Right hindlimb (tissue), 1 donor: ENCODE data around the gene DPT.

Source experiments
- DNase-seq: peaks from one replicate; pipeline ENCODE4 v3.0.0-alpha.2; 2018

Gene DPT

DNA sequence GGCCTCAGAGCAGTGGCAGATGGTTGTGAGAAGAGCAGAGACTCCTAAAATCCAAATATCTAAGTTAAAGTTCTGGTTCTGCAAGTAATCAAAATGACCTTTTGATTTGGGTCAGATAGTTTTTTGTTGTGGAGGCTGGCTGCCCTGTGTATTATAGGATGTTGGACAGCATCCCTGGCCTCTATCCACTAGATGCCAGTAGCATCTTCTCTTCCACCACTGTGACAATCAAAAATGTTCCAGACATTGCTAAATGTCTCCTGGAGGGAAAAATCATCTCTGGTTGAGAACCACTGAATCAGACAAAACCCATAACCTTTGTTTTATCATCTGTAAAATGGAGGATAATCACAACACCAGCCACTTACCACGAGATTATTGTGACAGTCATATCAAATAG is 5.9 kb upstream of the DPT start:
- no peak for DNase-seq

GRCh38 chr1:168734271-168734670 is 5.3 kb upstream of the DPT start:
- DNase-seq, result no peak

DNA sequence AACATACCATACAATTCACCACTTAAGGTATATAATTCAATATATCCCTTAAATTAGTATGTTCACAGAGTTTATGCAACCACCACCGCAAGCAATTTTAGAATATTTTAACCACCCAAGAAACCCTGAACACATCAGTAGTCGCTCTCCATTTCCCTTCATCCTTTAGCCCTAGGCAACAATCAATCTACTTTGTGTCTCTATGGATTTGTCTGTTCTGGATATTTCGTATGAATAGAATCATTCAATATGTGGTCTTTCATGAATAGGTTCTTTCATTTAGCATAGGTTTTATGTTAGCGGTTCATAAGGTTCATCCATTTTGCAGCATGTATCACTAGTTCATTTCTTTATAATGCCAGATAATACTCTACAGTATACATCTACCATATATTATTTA is 4.2 kb upstream of the DPT start:
- DNase-seq, result no peak

DNA sequence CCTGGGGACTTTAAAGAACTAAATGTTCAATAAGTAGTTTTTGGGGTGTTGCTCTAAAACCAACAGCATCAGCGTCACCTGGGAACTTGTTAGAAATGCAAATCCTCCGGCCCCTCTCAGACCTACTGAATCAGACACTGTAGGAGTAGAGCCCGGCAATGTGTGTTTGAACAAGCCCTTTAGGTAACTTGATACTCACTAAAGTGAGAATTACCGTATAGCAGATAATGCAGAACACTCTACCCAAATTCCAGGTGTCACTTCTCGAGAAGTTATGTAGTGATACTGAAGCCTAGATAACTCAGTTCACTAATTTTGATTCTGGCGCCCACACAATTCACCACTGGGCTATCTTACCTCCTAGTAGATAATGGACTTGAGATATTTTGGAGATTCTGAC is 3.7 kb upstream of the DPT start:
- DNase-seq, result no peak

DNA sequence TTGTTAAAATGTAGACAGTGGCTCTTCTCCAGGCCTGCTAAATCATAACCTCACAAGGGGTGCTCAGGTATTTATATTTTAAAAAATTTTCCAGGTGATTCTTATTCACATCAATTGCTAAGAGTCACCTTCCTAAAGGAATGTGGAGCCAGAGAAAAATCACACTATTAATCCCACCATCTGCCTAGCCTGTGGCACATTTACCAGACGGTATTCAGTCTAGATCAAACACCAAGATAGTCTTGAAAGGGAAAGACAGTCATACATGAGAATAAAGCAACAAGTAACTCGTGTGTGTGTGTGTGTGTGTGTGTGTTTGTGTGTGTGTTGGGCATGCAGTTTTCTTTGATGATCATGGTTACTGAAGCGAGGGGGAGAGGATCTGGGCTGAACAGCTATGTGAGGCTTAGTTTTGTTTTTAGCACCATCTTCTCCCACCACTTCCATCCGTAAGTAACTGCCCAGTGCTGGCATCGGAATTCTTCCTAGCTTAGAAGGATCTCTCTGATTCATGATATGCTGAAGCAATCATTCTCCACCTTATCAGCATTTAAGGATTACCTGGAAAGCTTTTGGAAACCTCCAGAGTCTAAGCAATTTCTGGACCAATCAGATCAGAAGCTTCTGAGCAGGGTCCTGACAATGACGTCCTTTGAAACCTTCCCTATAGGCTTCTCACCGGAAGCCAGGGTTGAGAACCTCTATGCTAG is 2.4 kb upstream of the DPT start:
- no peak for DNase-seq

DNA sequence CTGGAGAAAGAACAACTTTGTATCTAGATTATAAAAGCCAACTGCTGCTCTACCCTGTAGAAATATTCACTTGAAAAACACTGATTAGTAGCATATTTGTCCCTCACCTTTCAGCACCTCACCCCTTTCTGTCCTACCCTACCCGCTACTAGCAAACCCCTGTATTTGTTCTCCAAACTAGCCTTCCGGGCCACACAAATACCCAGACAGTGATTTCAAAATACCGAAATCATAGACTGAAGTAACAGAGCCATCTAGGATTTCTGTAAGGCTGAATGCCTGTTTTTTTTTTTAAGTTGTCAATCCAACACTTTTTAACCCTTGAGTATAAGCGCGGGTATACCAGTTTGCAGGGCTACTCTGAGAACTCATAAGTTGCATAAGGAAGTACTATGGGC is 398 bp upstream of the DPT start:
- DNase-seq, result no peak

GRCh38 chr1:168726719-168727118 is 2.3 kb downstream of the DPT start:
- DNase-seq, result no peak

- peak; percentile 32 for DNase-seq
Measured at GRCh38 chr1:168726281-168726680, 2.7 kb downstream of the DPT start.

GRCh38 chr1:168725831-168726230 is 3.2 kb downstream of the DPT start:
- no peak for DNase-seq

DNA sequence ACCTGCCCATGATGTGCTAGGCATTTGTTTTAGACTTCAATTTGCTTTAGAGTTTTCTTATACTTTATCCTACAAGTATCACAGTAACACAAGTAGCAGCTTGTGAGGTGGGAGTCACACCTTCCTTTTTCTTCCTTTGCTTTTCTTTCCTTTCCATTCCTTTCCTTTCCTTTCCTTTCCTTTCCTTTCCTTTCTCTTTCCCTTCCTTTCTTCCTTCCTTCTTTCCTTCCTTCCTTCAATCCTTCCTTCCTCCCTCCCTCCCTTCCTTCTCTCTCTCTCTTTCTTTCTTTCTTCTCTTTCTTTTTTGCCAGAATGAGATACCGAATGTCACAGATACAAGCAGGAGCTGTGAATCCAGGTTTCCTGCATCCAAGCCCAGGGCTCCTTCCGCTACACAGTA is 3.9 kb downstream of the DPT start:
- no peak for DNase-seq

GRCh38 chr1:168723000-168723399 is 6.0 kb downstream of the DPT start:
- no peak for DNase-seq

DNA sequence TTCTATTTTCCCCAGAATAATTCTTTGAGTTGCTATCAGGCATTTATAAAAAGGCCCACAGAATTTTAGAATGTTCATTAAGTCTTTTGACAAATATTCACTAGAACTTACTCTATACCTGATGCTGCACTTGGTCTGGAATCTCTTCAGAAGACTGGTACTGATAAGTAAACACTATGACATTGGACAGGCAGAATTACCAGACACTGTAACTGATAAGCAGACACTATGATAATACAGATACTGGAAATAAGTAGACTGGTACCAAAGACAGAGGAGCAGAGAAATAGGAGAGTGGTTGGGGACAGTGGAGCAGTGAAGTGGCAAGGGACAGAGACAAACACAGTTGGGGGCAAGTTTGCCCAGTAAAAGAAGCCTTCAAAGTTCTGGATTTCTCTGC is 8.2 kb downstream of the DPT start:
- DNase-seq, result no peak

DNA sequence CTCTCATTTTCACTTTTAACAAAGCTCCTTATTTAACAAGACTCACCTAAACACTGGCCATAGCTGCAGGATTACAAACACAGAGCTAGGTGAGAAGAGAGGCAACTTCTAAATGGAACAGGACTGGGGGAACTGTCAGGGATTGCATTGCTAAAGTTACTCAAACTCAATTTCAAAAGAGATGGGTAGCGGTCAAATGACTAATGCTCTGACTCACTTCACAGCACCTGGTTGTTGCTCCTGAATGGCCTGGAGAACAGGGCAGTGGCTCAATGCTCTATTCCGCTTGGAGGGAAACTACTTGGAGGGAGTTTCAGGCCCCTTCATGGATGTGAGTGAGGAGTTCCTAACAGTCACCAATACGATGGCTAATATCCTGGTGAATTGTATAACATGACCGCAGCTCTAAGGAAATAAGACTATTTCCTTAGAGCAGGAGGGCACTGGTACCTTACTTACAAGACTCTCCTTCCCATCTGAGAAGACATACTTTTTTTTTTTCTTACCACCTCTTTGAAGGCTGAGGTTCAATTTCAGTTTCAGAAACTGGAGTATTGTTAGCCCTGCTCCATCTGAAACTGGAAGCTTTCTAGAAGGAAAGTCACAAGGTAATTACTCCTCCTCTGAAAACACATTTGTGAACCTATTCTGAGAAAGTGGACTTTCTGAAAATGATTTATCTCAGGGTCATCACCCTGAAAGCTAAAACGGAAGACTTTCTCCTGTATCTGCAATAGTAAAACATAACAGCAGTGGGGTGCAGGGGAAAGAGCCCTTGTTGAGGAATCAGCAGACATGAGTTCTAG is 9.5 kb downstream of the DPT start:
- DNase-seq, result no peak

DNA sequence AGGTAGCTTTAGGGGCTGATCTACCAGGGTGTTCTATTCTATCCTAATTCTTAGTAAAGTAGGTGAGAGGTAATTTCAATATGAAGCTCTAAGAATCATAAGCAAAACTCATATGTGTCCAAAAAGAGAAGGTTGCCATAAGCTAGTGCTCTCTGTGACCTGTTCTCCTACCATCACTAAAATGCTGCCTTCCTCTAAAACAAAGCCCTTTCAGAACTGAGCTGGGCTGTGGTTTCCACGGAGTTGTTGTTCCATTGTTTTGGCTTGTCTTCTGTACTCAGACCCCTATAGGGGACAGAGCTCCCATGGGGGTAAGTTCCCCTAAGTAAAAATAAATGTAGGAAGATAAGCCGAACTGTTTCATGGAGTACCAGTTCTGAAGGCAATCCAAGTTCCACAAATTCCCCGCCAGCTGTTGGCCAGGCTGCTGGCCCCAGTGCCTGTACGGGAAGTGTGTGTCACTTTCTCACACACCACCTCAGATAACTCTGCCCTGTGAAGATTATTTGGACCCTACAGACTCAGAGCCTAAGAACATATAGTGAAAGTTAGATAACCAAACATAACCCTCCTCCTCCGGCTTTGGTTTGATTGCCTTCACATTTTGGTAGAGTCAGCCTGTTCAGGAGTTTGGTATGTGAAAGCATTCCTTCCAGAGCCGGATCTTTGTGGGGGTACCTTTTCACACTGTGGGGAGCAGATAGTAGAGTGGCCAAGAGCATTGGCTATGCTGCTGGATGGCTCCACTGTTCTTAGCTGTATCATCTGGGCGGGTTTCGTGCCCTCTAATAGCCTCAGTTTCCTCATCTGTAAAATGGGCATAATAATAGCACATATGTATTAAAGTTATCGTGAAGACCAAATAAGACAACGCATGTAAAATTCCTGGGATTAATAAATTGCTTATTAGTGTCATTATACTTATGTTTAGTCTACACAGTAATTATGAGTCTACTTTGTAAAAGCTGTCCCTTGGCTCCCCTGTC is 10.8 kb downstream of the DPT start:
- DNase-seq, result no peak

GRCh38 chr1:168714012-168714411 is 15.0 kb downstream of the DPT start:
- no peak for DNase-seq

DNA sequence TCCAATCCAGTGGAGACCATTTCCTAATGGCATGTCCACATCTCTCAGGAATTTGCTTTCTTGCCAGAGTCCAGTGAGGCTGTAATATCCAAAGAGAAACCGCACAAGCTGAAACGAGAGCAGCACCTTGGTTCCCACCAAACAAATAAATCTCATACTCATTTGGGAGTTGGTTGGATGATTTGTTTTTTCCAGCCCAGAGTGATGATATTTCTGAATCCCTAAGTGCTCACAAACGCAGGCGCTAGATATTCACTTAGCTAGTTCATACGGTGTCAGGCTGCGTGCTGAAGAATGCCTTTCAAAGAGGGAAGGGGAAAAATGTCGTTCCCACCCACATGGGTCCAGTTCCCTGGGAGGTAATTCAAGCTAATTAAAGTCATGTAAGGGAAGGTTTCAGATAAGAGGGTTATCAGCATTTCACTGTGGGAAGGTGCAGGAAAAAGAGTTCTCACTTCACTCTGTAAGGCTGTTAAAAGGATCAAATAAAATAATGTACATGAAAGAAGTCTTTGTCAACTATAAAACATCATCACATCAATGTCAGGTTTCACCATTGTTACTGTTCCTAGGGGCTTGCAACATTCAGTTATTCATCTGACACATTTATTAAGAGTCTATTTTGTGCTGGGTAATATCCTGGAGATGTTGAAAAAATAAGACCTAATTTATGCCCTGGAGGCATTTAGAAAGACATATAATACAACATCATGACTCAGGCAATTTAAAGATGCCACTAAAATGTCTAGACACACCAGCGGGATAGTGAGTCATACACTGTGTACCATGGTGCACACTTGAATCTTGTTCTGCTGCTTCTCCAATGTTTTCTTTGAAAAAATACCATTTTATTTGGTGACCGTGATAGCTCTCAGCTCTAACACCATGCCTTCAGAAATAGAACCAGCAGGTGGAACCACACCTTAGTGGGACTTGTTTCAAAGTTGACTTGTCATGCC is 19.3 kb downstream of the DPT start:
- DNase-seq, result peak; percentile 48

- DNase-seq, result no peak
Measured at GRCh38 chr1:168708698-168709404, 20.2 kb downstream of the DPT start.

DNA sequence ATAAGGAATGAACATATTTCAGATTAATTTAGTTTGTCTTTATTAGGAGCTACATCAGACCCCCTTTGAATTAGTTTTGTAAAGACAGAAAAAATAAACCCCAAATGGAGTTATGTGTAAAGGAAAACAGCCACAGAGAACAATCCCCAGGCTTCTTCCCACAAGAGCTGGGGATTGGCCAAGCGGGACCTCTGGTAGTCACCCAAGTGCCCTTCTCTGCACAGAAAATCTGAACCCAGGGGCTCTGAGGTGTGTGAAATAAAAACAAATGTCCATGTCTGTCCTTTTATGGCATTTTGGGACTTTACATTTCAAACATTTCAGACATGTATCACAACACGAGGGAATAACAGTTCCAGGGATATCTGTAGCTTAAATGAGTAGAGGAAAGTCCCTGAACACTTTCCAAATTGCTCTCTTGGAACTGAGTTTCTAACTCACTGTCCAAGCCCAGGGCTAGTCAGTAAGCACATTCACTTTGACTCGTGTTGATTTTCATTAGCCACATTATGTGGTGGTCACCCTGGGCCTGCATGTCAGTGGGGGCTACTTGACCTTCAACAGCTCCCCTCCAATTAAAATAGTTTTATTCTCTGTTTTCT is 22.5 kb downstream of the DPT start:
- DNase-seq, result no peak

DNA sequence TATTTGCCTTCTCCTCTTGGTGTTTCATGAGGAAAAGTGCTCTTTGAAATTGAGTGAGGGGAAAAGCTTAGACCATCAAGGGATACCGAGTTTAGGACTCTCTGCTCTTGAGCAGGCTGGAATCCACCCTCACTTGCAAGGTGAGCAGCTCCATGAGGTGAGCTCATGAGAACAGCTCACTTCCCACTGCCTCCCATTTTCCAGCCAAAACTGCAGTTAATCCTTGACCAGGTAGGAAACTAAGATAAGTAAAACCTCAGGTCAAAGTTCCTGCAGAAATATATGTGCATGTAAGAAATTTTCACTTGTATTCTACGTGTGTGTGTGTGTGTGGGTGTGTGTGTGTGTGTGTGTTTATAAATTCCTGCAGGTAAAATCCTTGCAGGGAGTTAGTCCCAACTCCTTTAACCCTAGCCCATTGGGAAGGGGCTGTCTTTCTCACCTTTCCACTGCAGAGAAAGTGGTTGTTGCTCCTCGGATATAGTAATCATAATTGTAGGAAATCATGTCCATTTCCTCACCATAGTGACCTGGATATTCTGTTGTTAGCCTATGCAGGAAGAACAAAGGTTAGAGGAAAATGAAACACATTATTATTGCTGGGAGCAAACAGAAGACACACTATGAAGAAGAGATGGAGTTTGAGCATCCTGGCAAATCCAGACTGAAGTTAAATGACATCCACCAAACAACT is 28.3 kb downstream of the DPT start:
- no peak for DNase-seq

GRCh38 chr1:168698453-168698852 is 30.6 kb downstream of the DPT start:
- no peak for DNase-seq
